ENCODE measurements around the gene FOXP3.

The FOXP3 gene

DNA sequence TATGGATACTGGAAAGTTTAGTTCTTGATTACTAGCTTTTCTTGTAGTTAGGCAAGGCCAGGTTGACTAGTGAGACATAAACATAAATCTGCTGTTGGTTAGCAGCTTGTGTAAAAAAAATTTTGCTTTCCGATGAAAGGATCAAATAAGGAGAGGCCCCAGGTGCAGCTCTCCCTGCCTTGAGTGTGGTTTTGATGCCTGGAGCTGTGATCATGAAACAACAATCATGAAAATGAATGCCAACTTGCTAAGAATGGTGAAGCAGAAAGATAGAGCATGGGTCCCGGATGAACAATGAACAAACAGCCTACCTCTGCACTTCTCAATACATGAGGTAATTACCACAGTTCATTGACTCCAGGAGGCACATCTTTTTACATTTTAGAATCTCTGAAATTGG lies 50.1 kb downstream of the FOXP3 start:
- no peak for DNase-seq (ENCODE audit: low spot score)

DNA sequence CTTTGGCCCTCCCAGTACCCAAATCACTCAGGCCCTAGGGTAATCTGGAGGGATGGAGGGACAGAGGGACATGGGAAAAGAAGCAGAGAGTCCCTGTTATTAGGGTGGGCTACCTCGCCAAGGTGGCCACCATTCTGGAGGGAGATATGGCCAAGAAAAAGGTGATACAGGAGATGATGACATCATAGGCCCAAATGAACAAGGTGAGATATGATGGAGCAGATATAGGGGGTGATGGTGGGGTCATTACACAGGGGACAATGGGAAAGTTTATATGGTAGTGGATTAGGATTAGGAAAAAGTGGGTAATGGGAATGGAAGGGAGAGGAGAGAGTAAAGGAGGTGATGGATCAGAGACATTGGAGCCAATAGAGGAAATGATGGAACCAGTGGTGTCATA lies 51.6 kb downstream of the FOXP3 start:
- DNase-seq (ENCODE audit: low spot score), result no peak

DNA sequence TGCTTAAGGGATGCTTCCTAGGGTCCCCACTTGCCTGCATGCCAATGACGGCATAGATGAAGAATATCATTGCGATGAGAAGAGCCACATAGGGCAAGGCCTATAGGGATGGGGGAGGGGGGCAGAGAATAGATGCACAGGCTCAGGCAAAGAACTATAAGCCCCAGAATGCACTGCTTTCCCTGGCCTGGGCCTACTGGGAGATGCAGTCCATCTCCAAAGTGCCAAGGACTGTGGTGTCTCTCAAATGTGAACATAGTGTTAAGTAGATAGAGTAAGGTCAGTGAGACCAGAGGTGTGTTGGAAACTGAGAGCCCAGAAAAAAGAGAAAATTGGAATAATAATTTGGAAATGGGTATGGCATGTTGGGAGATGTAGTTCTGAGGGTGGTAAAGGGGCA lies 52.3 kb downstream of the FOXP3 start:
- no peak for DNase-seq (ENCODE audit: low spot score)

DNA sequence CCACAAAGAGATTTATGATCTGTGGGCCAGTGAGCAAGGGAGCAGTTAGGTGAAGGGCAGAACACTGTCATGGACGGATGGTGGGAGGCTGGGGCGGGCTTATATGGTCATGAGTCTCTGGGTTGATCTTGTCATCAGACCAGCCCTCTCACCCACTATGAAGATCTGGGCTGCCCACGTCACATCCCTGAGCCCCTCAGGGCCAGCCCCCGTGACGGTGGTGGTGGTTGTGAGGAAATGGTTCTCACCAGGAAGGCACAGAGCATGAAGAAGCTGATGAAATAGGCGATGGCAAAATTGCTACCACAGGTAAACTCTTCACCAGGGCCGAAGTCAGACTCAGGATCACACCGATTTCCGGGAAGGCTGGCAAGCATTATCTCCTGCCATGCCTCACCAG lies 53.4 kb downstream of the FOXP3 start:
- no peak for DNase-seq (ENCODE audit: low spot score)

DNA sequence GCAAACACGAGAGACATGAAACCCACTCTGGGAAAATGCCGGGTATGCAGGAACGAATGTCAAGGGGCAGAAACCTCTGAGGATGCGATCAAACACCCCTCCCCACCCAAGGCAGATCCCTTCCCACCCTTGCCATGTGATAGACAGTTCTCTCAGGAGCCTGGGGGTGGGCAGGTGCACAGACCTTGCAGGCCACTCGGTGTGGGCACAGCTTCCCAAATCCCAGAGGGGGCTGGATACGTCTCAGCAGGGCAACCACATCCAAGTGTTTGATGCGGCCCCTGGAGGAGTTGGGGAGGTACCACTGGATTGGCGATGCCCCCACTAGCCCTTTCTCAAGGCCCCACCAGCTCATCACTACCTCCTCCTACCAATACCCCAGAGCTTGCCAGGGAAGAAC lies 54.1 kb downstream of the FOXP3 start:
- DNase-seq (ENCODE audit: low spot score), result no peak

DNA sequence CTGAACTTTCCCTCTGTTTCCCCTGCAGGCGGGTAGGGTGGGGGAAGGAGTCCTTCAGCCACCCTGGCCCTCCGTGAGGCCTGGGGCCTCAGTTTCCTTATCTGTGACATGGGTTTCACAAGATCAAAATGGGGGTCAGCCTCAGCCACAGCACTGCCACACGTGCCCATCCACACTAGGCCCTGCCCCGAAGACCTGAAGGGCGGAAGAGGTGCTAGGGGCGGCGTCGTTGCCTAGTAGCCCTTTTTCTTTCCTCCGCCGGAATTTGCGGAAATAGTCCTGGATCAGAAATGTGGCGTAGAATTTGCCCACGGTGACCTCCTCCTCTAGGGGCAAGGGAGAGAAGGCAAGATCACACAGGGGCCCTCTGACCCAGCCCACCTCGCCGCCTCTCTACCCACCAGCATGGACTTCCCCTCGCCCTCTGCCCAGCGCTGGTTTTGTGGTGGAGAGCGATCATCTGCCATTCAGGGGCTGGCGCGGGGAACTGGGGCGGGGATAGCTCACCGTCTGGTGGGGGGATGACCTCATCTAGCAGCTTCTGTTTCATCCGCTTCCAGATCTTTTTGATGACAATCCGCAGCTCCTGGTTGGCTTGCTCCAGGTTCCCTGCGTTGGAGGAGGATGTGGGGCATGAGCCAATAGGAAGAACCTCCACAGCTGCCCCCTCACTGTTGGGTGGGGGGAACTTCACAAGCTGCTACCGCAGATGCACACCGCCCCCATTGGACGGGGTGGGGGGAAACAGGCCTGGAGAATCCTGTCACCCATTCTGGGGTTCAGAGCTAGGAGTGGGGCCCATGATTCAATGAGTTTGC lies 54.9 kb downstream of the FOXP3 start:
- no peak for DNase-seq (ENCODE audit: low spot score)

DNA sequence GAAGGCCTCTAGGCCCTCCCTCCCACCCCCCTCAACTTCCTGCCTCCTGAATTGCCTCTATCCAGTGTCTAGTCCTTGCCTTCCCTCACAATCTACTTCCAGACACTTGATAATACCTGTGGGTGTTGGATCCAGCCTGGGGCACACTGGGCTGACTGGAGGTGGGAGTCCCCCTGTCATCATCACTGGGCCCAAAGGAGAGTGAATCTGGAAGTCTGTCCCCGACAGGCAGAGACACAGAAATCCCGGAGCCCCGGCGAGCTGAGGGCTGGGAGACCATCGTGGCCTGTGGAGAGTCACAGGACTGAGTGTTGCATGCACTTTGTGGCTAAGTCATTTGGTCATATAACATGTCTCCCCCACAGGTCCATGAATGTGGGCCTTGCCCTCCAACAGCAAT lies 56.1 kb downstream of the FOXP3 start:
- no peak for DNase-seq (ENCODE audit: low spot score)

DNA sequence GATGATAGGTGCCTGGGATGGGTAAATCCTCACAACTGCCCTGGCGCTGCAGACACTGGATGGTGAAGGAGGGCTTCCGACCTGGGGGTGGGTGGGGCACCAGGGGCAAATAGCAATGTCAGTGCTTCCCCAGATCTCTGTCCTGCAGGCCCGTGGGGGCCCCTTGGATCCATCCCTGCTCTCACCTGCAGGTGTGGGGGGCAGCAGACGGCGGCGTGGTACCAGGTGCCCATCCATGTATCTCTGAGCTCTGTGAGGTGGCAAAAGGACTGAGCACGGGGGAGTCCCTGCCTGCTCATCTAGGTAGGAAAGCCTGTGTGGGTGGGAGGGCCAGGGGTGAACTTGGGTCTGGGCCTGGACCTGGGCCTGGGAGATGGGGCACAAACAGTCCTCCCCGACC lies 58.0 kb downstream of the FOXP3 start:
- DNase-seq (ENCODE audit: low spot score), result no peak

DNA sequence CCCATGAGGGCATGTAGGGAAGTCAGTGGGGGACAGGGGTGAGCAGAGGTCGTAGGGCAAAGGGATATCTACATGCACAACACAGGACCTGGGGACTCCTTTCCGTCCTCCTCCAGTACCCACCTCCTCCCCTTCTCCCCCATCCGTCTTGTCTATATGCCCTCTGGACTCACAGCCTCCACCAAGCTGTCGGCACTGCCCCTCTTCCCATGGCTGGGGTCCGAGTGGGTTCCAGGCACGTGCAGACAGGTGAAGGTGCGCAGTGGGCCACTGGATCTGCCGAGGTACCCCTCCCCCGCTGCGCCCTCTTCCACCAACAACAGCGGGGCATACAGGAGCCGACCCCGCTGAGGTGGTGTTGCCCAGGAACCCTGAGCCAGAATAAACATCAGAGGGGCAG lies 59.1 kb downstream of the FOXP3 start:
- DNase-seq (ENCODE audit: low spot score), result no peak

DNA sequence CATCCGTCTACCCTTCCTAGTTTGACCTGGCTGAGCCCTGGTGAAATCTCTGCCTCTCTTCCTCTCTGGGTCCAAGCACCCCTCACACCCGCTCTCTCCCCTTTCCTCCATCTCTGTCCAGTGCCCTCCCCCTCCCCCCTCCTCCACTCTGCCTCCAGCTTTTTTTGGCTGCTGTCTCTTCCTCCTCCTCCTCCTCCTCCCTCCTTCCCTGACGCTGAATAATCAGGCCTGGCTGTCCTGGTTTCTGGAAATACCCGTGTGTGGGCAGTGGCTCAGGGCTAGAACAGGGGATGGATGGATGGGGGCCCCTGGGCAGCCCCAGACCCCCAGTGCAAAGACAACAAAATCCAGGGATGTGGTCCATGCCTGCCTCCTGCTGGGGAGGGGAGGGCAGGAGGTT lies 59.8 kb downstream of the FOXP3 start:
- no peak for DNase-seq (ENCODE audit: low spot score)

DNA sequence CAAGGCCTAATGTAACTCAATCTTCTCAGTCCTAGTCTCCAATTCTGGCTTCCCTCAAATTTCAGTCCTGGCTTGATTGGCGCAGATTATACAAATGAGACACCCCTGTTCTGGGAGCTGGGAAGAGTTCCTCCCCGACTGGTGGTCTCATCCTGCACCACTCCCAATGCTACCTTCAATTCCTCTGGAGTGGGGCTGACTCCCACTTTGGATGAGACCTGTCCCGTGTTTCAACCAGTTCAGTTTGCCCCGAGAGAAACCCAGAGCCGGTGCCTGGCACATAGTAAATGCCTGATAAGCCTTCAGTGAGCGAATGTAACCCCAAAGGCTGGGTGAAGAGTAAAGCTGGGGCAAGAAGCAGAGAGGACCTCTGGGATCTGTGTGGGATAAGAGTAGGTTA lies 60.5 kb downstream of the FOXP3 start:
- DNase-seq (ENCODE audit: low spot score), result no peak

DNA sequence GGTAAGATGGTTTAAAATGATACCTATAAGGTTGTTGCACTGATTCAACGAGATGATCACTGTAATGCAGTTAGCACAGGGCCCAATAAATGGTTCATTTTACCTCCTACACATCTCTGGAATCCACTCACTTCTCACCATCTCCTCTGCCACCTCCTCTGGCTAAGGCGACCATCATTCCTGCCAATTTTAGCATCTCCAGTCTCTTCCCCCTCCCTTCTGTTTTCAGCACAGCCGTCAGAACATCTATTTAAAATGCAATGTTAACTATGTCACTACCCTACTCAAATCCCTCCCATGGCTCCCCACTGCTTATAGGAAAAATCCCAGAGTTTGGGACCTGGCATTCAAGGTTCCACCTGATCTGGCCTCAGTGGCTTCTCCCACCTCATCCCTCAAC lies 61.0 kb downstream of the FOXP3 start:
- no peak for DNase-seq (ENCODE audit: low spot score)

DNA sequence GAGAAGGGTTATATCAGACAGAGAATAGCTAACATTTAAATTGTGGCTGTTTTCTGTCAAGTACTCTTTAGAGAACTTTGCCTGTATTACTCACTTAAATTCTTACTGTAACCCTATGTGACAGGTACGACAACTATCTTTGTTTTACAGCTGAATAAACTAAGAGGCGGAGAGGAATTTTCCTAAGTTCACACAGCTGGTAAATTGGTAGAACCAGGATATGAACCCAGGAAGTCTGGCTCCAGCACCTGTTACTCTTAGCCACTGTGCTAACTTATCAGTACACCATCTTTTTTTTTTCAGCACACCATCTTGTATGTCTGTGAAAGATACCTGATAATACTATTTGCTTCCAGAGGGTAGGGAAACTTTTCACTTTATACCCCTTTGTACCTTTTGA lies 62.5 kb downstream of the FOXP3 start:
- no peak for DNase-seq (ENCODE audit: low spot score)

Measured in LoVo (cell line).